CD4-positive, alpha-beta memory T cell (primary cell): ENCODE results near the gene PTPRD. TPM values are rescaled to one million over a fixed set of nuclear protein-coding genes. Genes with fewer than 3 reads are reported as not detected.
A peak's percentile ranks its signal among the peaks of the same experiment; 100 is the strongest.

Experiments used
- CTCF ChIA-PET: fragments of 350-600 bp; sonication (Branson Sonifier 250); formaldehyde crosslinking; loops from one replicate; lab custom pipeline; 2021; ENCODE audit warnings: inconsistent platforms; ENCODE audit not compliant: partially characterized antibody; lab: Charles Lee
- POLR2A ChIA-PET: fragments of 350-600 bp; sonication (Branson Sonifier 250); formaldehyde crosslinking; loops from one replicate; lab custom pipeline; 2021; ENCODE audit not compliant: partially characterized antibody; lab: Charles Lee
- DNase-seq, 5 donors: peaks; one replicate each; pipeline versions ENCODE4 v3.0.0 to v3.0.0-alpha.2; 2020 to 2022; ENCODE audit warnings: mixed read lengths in 1 of 5
- H3K27ac ChIP-seq: one replicate; pipeline ENCODE4 v1.7.0; 2013; ENCODE audit warnings: low read depth, low read length
- H3K27me3 ChIP-seq: 2 replicates; pipeline ENCODE4 v1.7.0; 2013; ENCODE audit warnings: mild to moderate bottlenecking, low read length, moderate library complexity; ENCODE audit not compliant: insufficient read depth
- H3K36me3 ChIP-seq: 2 replicates; pipeline ENCODE4 v1.7.0; 2013; ENCODE audit warnings: mild to moderate bottlenecking, low read length, moderate library complexity; ENCODE audit not compliant: insufficient read depth
- H3K4me1 ChIP-seq: 2 replicates; pipeline ENCODE4 v1.7.0; 2013; ENCODE audit warnings: mild to moderate bottlenecking, low read length, moderate library complexity; ENCODE audit not compliant: insufficient read depth
- H3K4me3 ChIP-seq, 2 donors: one replicate each; pipeline ENCODE4 v1.7.0; 2013; ENCODE audit warnings: low read length in 2 of 2, mild to moderate bottlenecking in 1 of 2
- H3K9me3 ChIP-seq, 2 donors: one replicate each; pipeline ENCODE4 v1.7.0; 2013; ENCODE audit warnings: low read length in 2 of 2, control low read depth in 1 of 2; ENCODE audit not compliant: control insufficient read depth in 1 of 2
- H3K27ac Mint-ChIP-seq, 7 donors: one replicate each; pipeline ENCODE4 v1.8.0; 2020 to 2021; ENCODE audit warnings: mixed read lengths in 7 of 7, mild to moderate bottlenecking in 6 of 7, inconsistent platforms in 3 of 7, moderate library complexity in 3 of 7
- H3K27me3 Mint-ChIP-seq, 2 donors: one replicate each; pipeline ENCODE4 v1.8.0; 2020 to 2021; ENCODE audit warnings: mixed read lengths in 2 of 2
- H3K36me3 Mint-ChIP-seq, 2 donors: one replicate each; pipeline ENCODE4 v1.8.0; 2020 to 2021; ENCODE audit warnings: mixed read lengths in 2 of 2, inconsistent platforms in 1 of 2, mild to moderate bottlenecking in 1 of 2
- H3K4me1 Mint-ChIP-seq, 4 donors: one replicate each; pipeline ENCODE4 v1.8.0; 2020 to 2021; ENCODE audit warnings: mixed read lengths in 4 of 4, mild to moderate bottlenecking in 1 of 4
- H3K4me3 Mint-ChIP-seq, 8 donors: one replicate each; pipeline ENCODE4 v1.8.0; 2020 to 2021; ENCODE audit warnings: mixed read lengths in 8 of 8, mild to moderate bottlenecking in 7 of 8, moderate library complexity in 6 of 8, inconsistent platforms in 3 of 8
- H3K9me3 Mint-ChIP-seq, 8 donors: one replicate each; pipeline ENCODE4 v1.8.0; 2020 to 2021; ENCODE audit warnings: mixed read lengths in 8 of 8, mild to moderate bottlenecking in 5 of 8, inconsistent platforms in 3 of 8, moderate library complexity in 1 of 8
- intact Hi-C: fragments of 100-400 bp; cut with micrococcal nuclease; formaldehyde crosslinking; loops from one replicate; pipeline ENCODE4 v1.15.1; 2023
- polyA plus RNA-seq, 2 donors: library from polyadenylated mRNA; unstranded; fragments of 300-500 nt; fragmentation: Illumina TruSeq; gene quantifications; one replicate each; pipeline ENCODE4 v1.2.3, GENCODE V29; 2021
- total RNA-seq, 2 experiments: library from RNA; stranded (reverse); gene quantifications; one replicate each; pipeline ENCODE4 v1.2.3, GENCODE V29; 2021

The PTPRD gene
- total and polyA plus RNA-seq, 4 experiments from 2014 or later: not detected

GRCh38 chr9:9598723-9599122, 1014.1 kb downstream of the PTPRD start:
- CTCF ChIA-PET: no interaction called here
- intact Hi-C loops: no loop called here
- Histone ChIP-seq H3K36me3 (no peaks in the 10 kb centered on the region), H3K9me3 (no peaks in the 10 kb centered on the region), H3K27me3 (no peaks in the 10 kb centered on the region), H3K27ac (no peak overlapping the region), H3K4me3 (no peak overlapping the region), H3K4me1 (no peaks in the 10 kb centered on the region)
- DNase-seq: no peak
- H3K9me3 Mint-ChIP-seq: peaks cover 0 to 5% (median 0%) of the 10 kb centered on the region in 8 donors
- no peak overlapping the region for H3K27ac Mint-ChIP-seq
- H3K27me3 Mint-ChIP-seq: no peaks in the 10 kb centered on the region
- H3K4me1 Mint-ChIP-seq: no peaks in the 10 kb centered on the region
- H3K4me3 Mint-ChIP-seq: no peak overlapping the region
- POLR2A ChIA-PET: no interaction called here
- H3K36me3 Mint-ChIP-seq: no peaks in the 10 kb centered on the region

- DNase-seq: no peak
- H3K27ac Mint-ChIP-seq: no peak overlapping the region
- H3K4me3 Mint-ChIP-seq: no peak overlapping the region
- H3K27me3 Mint-ChIP-seq: no peaks in the 10 kb centered on the region
- ChIA-PET CTCF (no interaction called here), POLR2A (no interaction called here)
- Histone ChIP-seq H3K36me3 (no peaks in the 10 kb centered on the region), H3K9me3 (peaks cover 0 to 4% of the 10 kb centered on the region in 2 donors), H3K4me3 (no peak overlapping the region), H3K27ac (no peak overlapping the region), H3K4me1 (no peaks in the 10 kb centered on the region), H3K27me3 (no peaks in the 10 kb centered on the region)
- no peaks in the 10 kb centered on the region for H3K4me1 Mint-ChIP-seq
- H3K36me3 Mint-ChIP-seq: peaks cover 0 to 3% of the 10 kb centered on the region in 2 donors
- peaks cover 0 to 11% (median 1%) of the 10 kb centered on the region in 8 donors for H3K9me3 Mint-ChIP-seq
- intact Hi-C loops: no loop called here
These were observed 1020.7 kb downstream of the PTPRD start for GRCh38 chr9:9592104-9592503.

- Histone ChIP-seq H3K36me3 (no peaks in the 10 kb centered on the region), H3K9me3 (peaks cover 0 to 2% of the 10 kb centered on the region in 2 donors), H3K4me3 (no peak overlapping the region), H3K27me3 (no peaks in the 10 kb centered on the region), H3K27ac (no peak overlapping the region), H3K4me1 (no peaks in the 10 kb centered on the region)
- Mint-ChIP-seq H3K36me3 (peaks cover 0 to 1% of the 10 kb centered on the region in 2 donors), H3K4me1 (no peaks in the 10 kb centered on the region), H3K9me3 (peaks cover 0 to 18% (median 2%) of the 10 kb centered on the region in 8 donors), H3K27me3 (no peaks in the 10 kb centered on the region), H3K4me3 (no peak overlapping the region), H3K27ac (no peak overlapping the region)
- CTCF ChIA-PET: no interaction called here
- POLR2A ChIA-PET: no interaction called here
- intact Hi-C loops: no loop called here
- no peak for DNase-seq
These were observed 1026.9 kb downstream of the PTPRD start for GRCh38 chr9:9585920-9586319.

GRCh38 chr9:9574080-9574479, 1038.7 kb downstream of the PTPRD start:
- Mint-ChIP-seq H3K27ac (no peak overlapping the region), H3K4me1 (no peaks in the 10 kb centered on the region), H3K9me3 (peaks cover 0 to 6% (median 0%) of the 10 kb centered on the region in 8 donors), H3K27me3 (no peaks in the 10 kb centered on the region), H3K4me3 (no peak overlapping the region), H3K36me3 (no peaks in the 10 kb centered on the region)
- Histone ChIP-seq H3K4me1 (no peaks in the 10 kb centered on the region), H3K36me3 (no peaks in the 10 kb centered on the region), H3K27me3 (no peaks in the 10 kb centered on the region), H3K27ac (no peak overlapping the region), H3K9me3 (no peaks in the 10 kb centered on the region), H3K4me3 (no peak overlapping the region)
- ChIA-PET CTCF (no interaction called here), POLR2A (no interaction called here)
- intact Hi-C loops: no loop called here
- DNase-seq: no peak

GRCh38 chr9:9565700-9566099, 1047.1 kb downstream of the PTPRD start:
- Mint-ChIP-seq H3K27ac (no peak overlapping the region), H3K36me3 (no peaks in the 10 kb centered on the region), H3K4me1 (no peaks in the 10 kb centered on the region), H3K27me3 (no peaks in the 10 kb centered on the region), H3K4me3 (no peak overlapping the region), H3K9me3 (peaks cover 0 to 9% (median 0%) of the 10 kb centered on the region in 8 donors)
- Histone ChIP-seq H3K36me3 (no peaks in the 10 kb centered on the region), H3K9me3 (no peaks in the 10 kb centered on the region), H3K4me3 (no peak overlapping the region), H3K27me3 (no peaks in the 10 kb centered on the region), H3K4me1 (no peaks in the 10 kb centered on the region), H3K27ac (no peak overlapping the region)
- intact Hi-C loops: no loop called here
- ChIA-PET POLR2A (no interaction called here), CTCF (no interaction called here)
- DNase-seq: no peak

- no peak overlapping the region for H3K27ac Mint-ChIP-seq
- no peaks in the 10 kb centered on the region for H3K36me3 Mint-ChIP-seq
- Histone ChIP-seq H3K9me3 (no peaks in the 10 kb centered on the region), H3K4me3 (no peak overlapping the region), H3K4me1 (no peaks in the 10 kb centered on the region), H3K27me3 (no peaks in the 10 kb centered on the region), H3K36me3 (no peaks in the 10 kb centered on the region), H3K27ac (no peak overlapping the region)
- intact Hi-C loops: no loop called here
- ChIA-PET POLR2A (no interaction called here), CTCF (no interaction called here)
- H3K27me3 Mint-ChIP-seq: no peaks in the 10 kb centered on the region
- peaks cover 0 to 7% (median 0%) of the 10 kb centered on the region in 8 donors for H3K9me3 Mint-ChIP-seq
- no peak for DNase-seq
- no peaks in the 10 kb centered on the region for H3K4me1 Mint-ChIP-seq
- H3K4me3 Mint-ChIP-seq: no peak overlapping the region
These were observed 1049.0 kb downstream of the PTPRD start for GRCh38 chr9:9563817-9564216.

- Histone ChIP-seq H3K4me3 (no peak overlapping the region), H3K27ac (no peak overlapping the region), H3K27me3 (no peaks in the 10 kb centered on the region), H3K9me3 (no peaks in the 10 kb centered on the region), H3K36me3 (no peaks in the 10 kb centered on the region), H3K4me1 (no peaks in the 10 kb centered on the region)
- no peaks in the 10 kb centered on the region for H3K27me3 Mint-ChIP-seq
- peak in 1 of 5 donors; percentile 17 for DNase-seq
- intact Hi-C loops: no loop called here
- peaks cover 0 to 3% (median 2%) of the 10 kb centered on the region in 8 donors for H3K9me3 Mint-ChIP-seq
- no peaks in the 10 kb centered on the region for H3K36me3 Mint-ChIP-seq
- ChIA-PET CTCF (no interaction called here), POLR2A (no interaction called here)
- H3K4me1 Mint-ChIP-seq: no peaks in the 10 kb centered on the region
- H3K27ac Mint-ChIP-seq: no peak overlapping the region
- H3K4me3 Mint-ChIP-seq: no peak overlapping the region
These were observed 1052.3 kb downstream of the PTPRD start for GRCh38 chr9:9560382-9561035.
